H1 (cell line): ENCODE measurements around the gene GLI1. TPM values are rescaled to one million over a fixed set of nuclear protein-coding genes. Genes with fewer than 3 reads are reported as not detected.
A peak's percentile ranks its signal among the peaks of the same experiment; 100 is the strongest.

Source experiments
- CTCF ChIA-PET: fragments of 300-600 bp; sonication (Branson Sonifier 250); formaldehyde crosslinking; loops from one replicate; lab custom pipeline; 2021; ENCODE audit not compliant: partially characterized antibody; lab: Charles Lee
- POLR2A ChIA-PET: fragments of 300-600 bp; sonication (Branson Sonifier 250); formaldehyde crosslinking; loops from one replicate; lab custom pipeline; 2021; ENCODE audit warnings: inconsistent platforms; ENCODE audit not compliant: partially characterized antibody; lab: Charles Lee
- DNase-seq, 2 experiments: peaks; one replicate each; pipeline versions ENCODE4 v3.0.0 to v3.0.0-alpha.2; 2010 to 2022; ENCODE audit warnings: low spot score in 2 of 2, low read depth in 1 of 2, mixed read lengths in 1 of 2
- FAIRE-seq: peaks from 2 replicates; lab custom pipeline; 2011; peaks lifted over from hg19 to GRCh38; lab: Jason Lieb, UNC
- H2AFZ ChIP-seq: 2 replicates; pipeline ENCODE4 v1.8.1; 2012; ENCODE audit warnings: low read length, inconsistent platforms
- H2AK5ac ChIP-seq: 2 replicates; pipeline ENCODE4 v1.6.1; 2013; ENCODE audit warnings: low read depth, low read length
- H2BK120ac ChIP-seq: replicated peaks from 2 replicates; pipeline ENCODE3; 2013; ENCODE audit warnings: low read depth, low read length, inconsistent platforms
- H2BK12ac ChIP-seq: 2 replicates; pipeline ENCODE4 v1.6.1; 2013; ENCODE audit warnings: low read depth, low read length
- H2BK15ac ChIP-seq: 2 replicates; pipeline ENCODE4 v1.6.1; 2013; ENCODE audit warnings: low read length
- H2BK20ac ChIP-seq: 2 replicates; pipeline ENCODE4 v1.6.1; 2013; ENCODE audit warnings: low read length
- H2BK5ac ChIP-seq: 2 replicates; pipeline ENCODE4 v1.6.1; 2013; ENCODE audit warnings: low read depth, low read length
- H3K14ac ChIP-seq: 2 replicates; pipeline ENCODE4 v1.6.1; 2013; ENCODE audit warnings: inconsistent platforms; ENCODE audit not compliant: insufficient read length
- H3K18ac ChIP-seq: 2 replicates; pipeline ENCODE4 v1.6.1; 2013; ENCODE audit warnings: low read length; ENCODE audit errors: extremely low read depth
- H3K23ac ChIP-seq: 2 replicates; pipeline ENCODE4 v1.6.1; 2013; ENCODE audit warnings: inconsistent platforms; ENCODE audit not compliant: insufficient read length
- H3K23me2 ChIP-seq: 2 replicates; pipeline ENCODE4 v1.6.1; 2013; ENCODE audit warnings: low read depth, low read length
- H3K27ac ChIP-seq: 2 replicates; pipeline ENCODE4 v1.6.1; 2011; ENCODE audit warnings: low read depth, low read length, inconsistent platforms
- H3K27me3 ChIP-seq, 4 experiments: replicated peaks in 1 of 4; 1 replicate in 1 of 4; 2 replicates in 3 of 4; pipeline versions ENCODE4 v1.6.1 to v1.8.1; 2011 to 2013; ENCODE audit warnings: low read length in 3 of 4, mild to moderate bottlenecking in 3 of 4, inconsistent platforms in 2 of 4, mixed read lengths in 2 of 4, moderate library complexity in 1 of 4; ENCODE audit not compliant: control insufficient read depth in 3 of 4, insufficient read depth in 3 of 4; ENCODE audit errors: extremely low read depth in 1 of 4
- H3K36me3 ChIP-seq, 4 experiments: 2 replicates each; pipeline versions ENCODE4 v1.6.1 to v1.8.1; 2011 to 2013; ENCODE audit warnings: mild to moderate bottlenecking in 4 of 4, low read length in 3 of 4, moderate library complexity in 2 of 4, control low read depth in 1 of 4, inconsistent platforms in 1 of 4; ENCODE audit not compliant: insufficient read depth in 4 of 4, control insufficient read depth in 2 of 4
- H3K4ac ChIP-seq: replicated peaks from 2 replicates; pipeline ENCODE3; 2013; ENCODE audit warnings: low read length, low read depth, mixed read lengths, inconsistent platforms; ENCODE audit not compliant: insufficient read length
- H3K4me1 ChIP-seq, 4 experiments: replicated peaks in 1 of 4; 1 replicate in 1 of 4; 2 replicates in 3 of 4; pipeline versions ENCODE4 v1.6.1 to v1.8.1; 2011 to 2013; ENCODE audit warnings: low read length in 3 of 4, inconsistent platforms in 2 of 4, mixed read lengths in 1 of 4; ENCODE audit not compliant: insufficient read depth in 4 of 4, control insufficient read depth in 3 of 4
- H3K4me2 ChIP-seq, 2 experiments: 2 replicates each; pipeline versions ENCODE4 v1.6.1 to v1.8.1; 2011 to 2013; ENCODE audit warnings: low read depth in 2 of 2, low read length in 2 of 2, control low read depth in 1 of 2, inconsistent platforms in 1 of 2, mild to moderate bottlenecking in 1 of 2; ENCODE audit not compliant: insufficient read depth in 1 of 2
- H3K4me3 ChIP-seq, 4 experiments: fragments of 200-600, 300-600 bp in 1 of 4; sonication (generic), shearing (Covaris generic), sonication (Bioruptor Twin) in 1 of 4; 2 replicates each; pipeline versions ENCODE4 v1.5.1 to v1.8.1; 2011 to 2016; ENCODE audit warnings: low read length in 4 of 4, low read depth in 3 of 4, control low read depth in 2 of 4, inconsistent platforms in 2 of 4, mild to moderate bottlenecking in 2 of 4, mixed read lengths in 1 of 4, moderate library complexity in 1 of 4; ENCODE audit not compliant: insufficient read depth in 2 of 4; ENCODE audit errors: extremely low read depth in 1 of 4
- H3K56ac ChIP-seq: replicated peaks from 2 replicates; pipeline ENCODE3; 2013; ENCODE audit warnings: low read depth, mild to moderate bottlenecking, mixed read lengths, low read length, inconsistent platforms; ENCODE audit not compliant: insufficient read length
- H3K79me1 ChIP-seq: 2 replicates; pipeline ENCODE4 v1.6.1; 2013; ENCODE audit warnings: low read depth, low read length, control low read depth
- H3K79me2 ChIP-seq, 2 experiments: 2 replicates each; pipeline versions ENCODE4 v1.6.1 to v1.8.1; 2012 to 2013; ENCODE audit warnings: low read length in 2 of 2, mild to moderate bottlenecking in 2 of 2, inconsistent platforms in 1 of 2; ENCODE audit not compliant: insufficient read depth in 2 of 2, control insufficient read depth in 1 of 2
- H3K9ac ChIP-seq, 4 experiments: replicated peaks in 1 of 4; 1 replicate in 1 of 4; 2 replicates in 3 of 4; pipeline versions ENCODE4 v1.6.1 to v1.8.1; 2011 to 2013; ENCODE audit warnings: low read depth in 3 of 4, low read length in 3 of 4, control low read depth in 2 of 4, mild to moderate bottlenecking in 2 of 4, moderate library complexity in 2 of 4, inconsistent platforms in 1 of 4; ENCODE audit errors: extremely low read depth in 1 of 4
- H3K9me3 ChIP-seq, 2 experiments: 2 replicates each; pipeline versions ENCODE4 v1.6.1 to v1.8.1; 2012 to 2013; ENCODE audit warnings: mild to moderate bottlenecking in 2 of 2, moderate library complexity in 2 of 2, control low read depth in 1 of 2, inconsistent platforms in 1 of 2, low read depth in 1 of 2, low read length in 1 of 2, mixed read lengths in 1 of 2; ENCODE audit not compliant: insufficient read depth in 2 of 2
- H4K20me1 ChIP-seq, 2 experiments: replicated peaks in 1 of 2; 2 replicates each; pipeline versions ENCODE3 to v1.8.1; 2011 to 2013; ENCODE audit warnings: inconsistent platforms in 2 of 2, low read length in 2 of 2, mild to moderate bottlenecking in 1 of 2; ENCODE audit not compliant: insufficient read depth in 2 of 2, control insufficient read depth in 1 of 2
- H4K5ac ChIP-seq: 2 replicates; pipeline ENCODE4 v1.6.1; 2013; ENCODE audit warnings: low read length, low read depth, mixed read lengths, inconsistent platforms; ENCODE audit not compliant: insufficient read length
- H4K8ac ChIP-seq: 2 replicates; pipeline ENCODE4 v1.8.0; 2013; ENCODE audit warnings: mild to moderate bottlenecking, moderate library complexity, low read length, inconsistent platforms; ENCODE audit not compliant: insufficient read depth; ENCODE audit errors: extremely low read depth
- H4K91ac ChIP-seq: replicated peaks from 2 replicates; pipeline ENCODE3; 2013; ENCODE audit warnings: low read length, mixed read lengths, inconsistent platforms; ENCODE audit not compliant: insufficient read length
- SP4 ChIP-seq: IDR thresholded peaks from 2 replicates; pipeline ENCODE4 v1.6.1; 2012; ENCODE audit warnings: low read length, inconsistent platforms
- SUZ12 ChIP-seq: fragments of 200-600 bp; sonication (generic); IDR thresholded peaks from 2 replicates; pipeline ENCODE4 v1.6.1; 2012; ENCODE audit warnings: mild to moderate bottlenecking, inconsistent platforms, low read length, moderate library complexity, mixed read lengths
- WGBS, 2 experiments: shearing (Covaris generic) in 1 of 2; methylation state at CpG; one replicate each; pipeline versions ENCODE4 v1.1.6 to v1.1.7; 2013 to 2015; ENCODE audit warnings: low lambda C conversion rate in 2 of 2, mixed read lengths in 2 of 2, inconsistent platforms in 1 of 2, low coverage in 1 of 2, missing lambda C conversion rate in 1 of 2; ENCODE audit not compliant: insufficient replicate concordance in 2 of 2, insufficient coverage in 1 of 2, insufficient read length in 1 of 2; ENCODE audit errors: extremely low coverage in 1 of 2, missing lambda C conversion rate in 1 of 2; 5-methylcytosine and 5-hydroxymethylcytosine counted together
- polyA plus RNA-seq, 7 experiments: library from polyadenylated mRNA; depleted of rRNA in 3 of 7; stranded (reverse) in 5 of 7; unstranded in 2 of 7; fragments of >200 nt in 5 of 7; fragments of 200-250 nt in 2 of 7; gene quantifications; 1 replicate in 5 of 7; 2 replicates in 1 of 7; 4 replicates in 1 of 7; pipeline versions ENCODE4 v1.2.1 to v1.2.3, GENCODE V29; 2011 to 2013; ENCODE audit warnings: missing spikeins in 2 of 7, mixed read lengths in 2 of 7
- total RNA-seq: library from RNA; stranded (reverse); fragmentation: NEBNext Ultra II Directional; extraction: Animal tissue kit (Norgen Biotek cat#: 25700); gene quantifications from 2 replicates; pipeline ENCODE4 v1.2.1, GENCODE V29; 2021

GLI1 gene
- total and polyA plus RNA-seq, 2 of the 8 experiments (the other 6 are each of a cell fraction or from before 2014, with no cell fraction given) = 23.5 to 25.3 TPM

GRCh38 chr12:57470970-57471656, 11.5 kb downstream of the GLI1 start:
- Histone ChIP-seq H2AK5ac (no peak overlapping the region), H2BK20ac (no peak overlapping the region), H2AFZ (no peak overlapping the region), H3K27me3 (peaks cover 20 to 35% (median 30%) of the 10 kb centered on the region in 4 experiments), H3K23me2 (peaks cover 8% of the 10 kb centered on the region; the same call in 1 of the 2 replicates), H3K36me3 (peaks cover 0 to 11% (median 3%) of the 10 kb centered on the region in 4 experiments; a peak in 3 of 8 replicates), H2BK15ac (no peak overlapping the region), H3K79me1 (no peaks in the 10 kb centered on the region), H3K9ac (no peak overlapping the region), H3K27ac (no peak overlapping the region), H2BK12ac (no peak overlapping the region), H4K20me1 (peaks cover 0 to 6% of the 10 kb centered on the region in 2 experiments), H3K4me2 (no peak overlapping the region), H2BK5ac (no peak overlapping the region), H3K4me1 (peaks cover 0 to 14% (median 3%) of the 10 kb centered on the region in 4 experiments; a peak in 5 of 7 replicates), H4K5ac (no peak overlapping the region), H4K8ac (0 out of 2 replicates have a peak overlapping the region, but pooled peaks have one; percentile 3), H3K23ac (no peak overlapping the region), H3K79me2 (no peaks in the 10 kb centered on the region), H3K4ac (no peak overlapping the region), H3K14ac (no peak overlapping the region), H3K18ac (no peak overlapping the region), H3K56ac (no peak overlapping the region), H3K9me3 (no peaks in the 10 kb centered on the region), H3K4me3 (no peak overlapping the region), H4K91ac (no peak overlapping the region), H2BK120ac (no peak overlapping the region)
- FAIRE-seq (no peak), DNase-seq (no peak)
- POLR2A ChIA-PET = interaction anchor here (1.0 to 1.5 kb wide), 3 partner anchors 172 to 241 kb away, joined by 3 to 4 read pairs (median 4); no protein-coding TSS in a partner anchor
- TF ChIP-seq SP4 (no peak), SUZ12 (no peak)
- 75% methylated on average over 4 of the region's 4 CpGs; no CpG with 5 or more reads in 1 of the 2 experiments for WGBS, 2 experiments
- CTCF ChIA-PET = interaction anchor here (0.6 to 25.1 kb wide), 6 partner anchors 9 to 765 kb away, joined by 3 to 441 read pairs (median 4); partner anchors contain the start of genes ARHGAP9, GLI1 and INHBE
